AG09309 (cell line): ENCODE measurements around the gene GPRIN2.

ENCODE experiments used
- DNase-seq: peaks from one replicate; pipeline ENCODE4 v3.0.0-alpha.2; 2010; ENCODE audit warnings: low read depth
- H3K4me3 ChIP-seq: 2 replicates; pipeline ENCODE4 v1.5.1; 2011; ENCODE audit warnings: mild to moderate bottlenecking, low read depth, low read length, moderate library complexity; ENCODE audit not compliant: control insufficient read depth
- CTCF ChIP-seq: IDR thresholded peaks from 2 replicates; pipeline ENCODE4 v1.5.1; 2011; ENCODE audit warnings: mild to moderate bottlenecking, low read depth, low read length, inconsistent platforms; ENCODE audit not compliant: insufficient read depth, control insufficient read depth; ENCODE audit errors: missing control alignments

Gene GPRIN2

GRCh38 chr10:46549171-46550075 is 7.0 kb downstream of the GPRIN2 start:
- H3K4me3 ChIP-seq = no peak overlapping the region
- no peak for TF ChIP-seq CTCF
- DNase-seq = no peak

- TF ChIP-seq CTCF = no peak
- no peak overlapping the region for H3K4me3 ChIP-seq
- DNase-seq = no peak
These were observed 7.9 kb downstream of the GPRIN2 start for GRCh38 chr10:46548498-46549090.

- H3K4me3 ChIP-seq = no peak overlapping the region
- DNase-seq = no peak
- no peak for TF ChIP-seq CTCF
These were observed 8.6 kb downstream of the GPRIN2 start for GRCh38 chr10:46547541-46548497.

GRCh38 chr10:46546591-46547540 is 9.6 kb downstream of the GPRIN2 start:
- no peak for TF ChIP-seq CTCF
- no peak for DNase-seq
- H3K4me3 ChIP-seq = no peak overlapping the region

GRCh38 chr10:46545861-46546590 is 10.4 kb downstream of the GPRIN2 start:
- no peak for DNase-seq
- H3K4me3 ChIP-seq = no peak overlapping the region
- no peak for TF ChIP-seq CTCF
